NCI-H2107 treated with DMSO at 0.1 percent for 48 hours (cell line): Measurements from ENCODE around the gene ZFAND2A.
A peak's percentile ranks its signal among the peaks of the same experiment; 100 is the strongest.
"Not testable (repeated sequence)": the region's sequence is repeated elsewhere in the genome, so short reads cannot be mapped to it uniquely, and the experiment has no call there.

Experiments
- DNase-seq: peaks from one replicate; lab custom pipeline; 2025; ENCODE audit not compliant: unreplicated experiment; lab: John Stamatoyannopoulos, UW

ZFAND2A gene

DNA sequence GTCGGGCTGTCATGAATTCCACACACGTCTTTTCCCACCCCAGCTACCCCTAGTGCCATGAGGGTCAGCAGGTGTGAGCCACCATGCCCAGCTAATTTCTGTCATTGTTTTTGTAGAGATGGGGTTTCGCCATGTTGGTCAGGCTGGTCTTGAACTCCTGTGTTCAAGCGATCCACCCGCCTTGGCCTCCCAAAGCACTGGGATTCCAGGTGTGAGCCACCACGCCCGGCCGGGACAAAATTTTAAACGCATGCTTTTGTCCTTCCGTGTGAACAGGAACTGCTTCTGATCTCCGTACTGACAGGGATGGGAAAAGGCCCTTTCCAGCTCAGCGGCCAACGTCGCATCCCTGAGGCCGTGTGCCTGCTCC is 15.6 kb upstream of the ZFAND2A start:
- DNase-seq = no peak

- no peak for DNase-seq
Measured at GRCh38 chr7:1174881-1175596, 15.0 kb upstream of the ZFAND2A start.

- no peak for DNase-seq
Measured at GRCh38 chr7:1174002-1174401, 14.0 kb upstream of the ZFAND2A start.

- DNase-seq = no peak
Measured at GRCh38 chr7:1172666-1173523, 12.9 kb upstream of the ZFAND2A start.

- not testable (repeated sequence) for DNase-seq
Measured at GRCh38 chr7:1171516-1171915, 11.5 kb upstream of the ZFAND2A start.

GRCh38 chr7:1170741-1171501 is 10.9 kb upstream of the ZFAND2A start:
- DNase-seq = peak; percentile 15

DNA sequence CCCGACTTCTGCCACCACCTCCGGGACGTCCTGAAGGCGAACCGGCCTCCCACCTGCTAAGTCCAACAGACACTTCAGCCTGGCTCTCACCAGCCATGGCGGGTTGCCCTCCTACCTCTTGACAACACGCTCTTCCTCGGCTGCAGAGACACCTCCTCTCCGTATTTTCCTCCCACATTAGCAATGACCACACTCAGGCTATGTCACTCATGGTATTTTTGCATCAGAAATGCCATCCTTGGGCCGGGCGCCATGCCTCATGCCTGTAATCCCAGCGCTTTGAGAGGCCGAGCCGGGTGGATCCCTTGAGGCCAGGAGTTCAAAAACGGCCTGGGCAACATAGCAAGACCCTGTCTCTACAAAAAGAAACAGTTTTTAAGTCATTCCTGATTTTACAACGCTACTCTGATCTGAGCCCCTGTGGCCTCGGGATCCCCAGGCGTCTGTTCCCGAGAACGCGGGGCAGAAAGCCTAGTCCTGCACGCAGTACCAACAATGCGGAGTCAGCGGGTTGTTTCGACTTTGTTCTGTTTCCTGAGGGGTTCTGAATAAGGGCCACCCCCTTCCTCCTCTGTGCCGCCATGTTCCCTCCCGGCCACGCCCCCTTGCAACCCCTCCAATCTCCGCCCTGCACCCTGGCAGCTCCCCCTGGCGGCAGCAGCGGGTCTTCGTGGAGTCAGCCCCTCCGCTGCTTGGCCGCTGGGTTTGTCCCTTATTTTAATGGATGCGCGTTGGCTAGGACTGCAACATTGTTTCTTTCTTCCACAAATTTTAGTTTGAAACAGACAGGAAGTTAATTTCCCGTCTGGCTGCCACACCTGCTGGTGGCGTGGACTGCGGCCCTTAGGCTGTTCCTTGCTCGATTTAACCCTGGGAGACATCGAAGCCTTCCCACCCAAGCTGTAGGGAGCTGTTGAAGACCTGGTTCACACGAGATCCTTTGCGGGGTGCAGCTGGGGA is 9.7 kb upstream of the ZFAND2A start:
- DNase-seq = no peak

GRCh38 chr7:1168422-1168821 is 8.4 kb upstream of the ZFAND2A start:
- no peak for DNase-seq

DNA sequence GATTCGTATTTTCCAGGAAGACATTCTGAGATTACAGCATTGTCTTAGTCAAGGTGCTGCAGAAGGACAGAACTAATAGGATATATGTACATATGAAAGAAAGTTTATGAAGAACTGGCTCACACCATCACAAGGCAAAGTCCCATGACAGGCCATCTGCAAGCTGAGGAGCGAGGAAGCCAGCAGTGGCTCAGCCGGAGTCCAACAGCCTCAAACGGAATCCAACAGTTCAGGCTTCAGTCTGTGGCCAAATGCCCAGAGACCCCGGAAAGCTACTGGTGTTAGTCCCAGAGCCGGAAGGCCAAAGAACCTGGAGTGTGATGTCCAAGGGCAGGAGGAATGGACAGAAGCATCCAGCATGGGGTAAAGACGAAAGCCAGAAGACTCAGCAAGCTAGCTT is 4.4 kb upstream of the ZFAND2A start:
- DNase-seq = no peak

GRCh38 chr7:1163121-1163520 is 3.1 kb upstream of the ZFAND2A start:
- no peak for DNase-seq

DNA sequence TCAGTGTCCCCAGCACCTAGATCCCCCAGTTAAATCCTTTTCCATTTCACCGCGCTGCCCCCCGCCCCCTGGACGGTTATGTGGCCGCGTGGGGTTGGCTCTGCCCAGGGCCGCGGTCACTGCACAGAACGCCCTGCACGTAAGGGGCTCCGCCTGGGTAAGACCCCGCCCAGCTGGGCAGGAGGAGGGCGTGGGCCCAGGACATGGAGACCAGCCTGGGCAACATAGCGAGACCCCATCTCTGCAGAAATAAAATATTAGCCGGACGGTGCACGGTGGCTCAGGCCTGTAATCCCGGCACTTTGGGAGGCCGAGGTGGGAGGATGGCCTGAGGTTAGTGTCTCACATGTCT is 650 bp upstream of the ZFAND2A start:
- DNase-seq = no peak

DNA sequence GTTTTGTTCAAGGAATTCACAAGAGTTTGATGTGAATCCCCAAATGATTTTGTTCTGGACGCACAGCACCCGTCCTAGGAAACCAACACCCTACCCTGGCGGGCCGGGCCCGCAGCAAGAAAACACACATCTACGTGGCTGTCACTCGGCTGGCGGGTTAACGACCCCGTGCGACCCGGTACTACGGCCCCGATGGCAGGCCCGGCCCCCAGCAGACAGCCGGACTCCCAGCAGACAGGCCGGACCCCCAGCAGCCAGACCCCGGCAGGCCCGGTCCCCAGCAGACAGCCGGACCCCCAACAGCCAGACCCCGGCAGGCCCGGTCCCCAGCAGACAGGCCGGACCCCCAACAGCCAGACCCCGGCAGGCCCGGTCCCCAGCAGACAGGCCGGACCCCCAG is 765 bp downstream of the ZFAND2A start:
- not testable (repeated sequence) for DNase-seq

- DNase-seq = no peak
Measured at GRCh38 chr7:1158203-1159126, 1.5 kb downstream of the ZFAND2A start.

GRCh38 chr7:1156782-1157535 is 3.0 kb downstream of the ZFAND2A start:
- no peak for DNase-seq

DNA sequence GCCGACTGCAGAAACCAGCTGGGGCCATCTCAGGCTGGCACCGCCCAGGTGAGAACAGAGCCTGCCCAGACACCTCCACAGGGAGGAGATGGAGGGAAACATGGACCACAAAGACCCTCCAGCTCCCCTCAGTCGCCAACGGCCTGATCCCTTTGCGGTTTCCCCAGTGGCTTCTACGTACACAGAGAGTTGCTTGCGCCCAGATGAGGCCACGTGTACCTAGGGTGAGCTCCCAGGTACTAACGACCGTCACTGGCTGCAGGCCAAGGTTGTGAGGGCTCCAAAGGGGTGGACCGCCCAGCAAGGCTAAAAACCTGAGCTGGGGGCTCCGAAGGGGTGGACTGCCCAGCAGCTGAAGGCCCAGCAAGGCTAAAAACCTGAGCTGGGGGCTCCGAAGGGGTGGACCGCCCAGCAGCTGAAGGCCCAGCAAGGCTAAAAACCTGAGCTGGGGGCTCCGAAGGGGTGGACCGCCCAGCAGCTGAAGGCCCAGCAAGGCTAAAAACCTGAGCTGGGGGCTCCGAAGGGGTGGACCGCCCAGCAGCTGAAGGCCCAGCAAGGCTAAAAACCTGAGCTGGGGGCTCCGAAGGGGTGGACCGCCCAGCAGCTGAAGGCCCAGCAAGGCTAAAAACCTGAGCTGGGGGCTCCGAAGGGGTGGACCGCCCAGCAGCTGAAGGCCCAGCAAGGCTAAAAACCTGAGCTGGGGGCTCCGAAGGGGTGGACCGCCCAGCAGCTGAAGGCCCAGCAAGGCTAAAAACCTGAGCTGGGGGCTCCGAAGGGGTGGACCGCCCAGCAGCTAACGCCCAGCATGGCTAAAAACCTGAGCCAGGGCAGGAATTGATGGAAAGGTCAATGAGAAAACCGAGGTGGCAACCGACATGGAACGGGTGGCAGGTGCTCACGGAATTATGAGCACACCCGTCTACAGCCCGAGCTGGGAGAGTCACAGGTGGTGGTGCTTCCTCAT is 3.9 kb downstream of the ZFAND2A start:
- DNase-seq = not testable (repeated sequence)

- DNase-seq = no peak
Measured at GRCh38 chr7:1154172-1154739, 5.7 kb downstream of the ZFAND2A start.

- DNase-seq = no peak
Measured at GRCh38 chr7:1152492-1152891, 7.5 kb downstream of the ZFAND2A start.
